HG02981 (cell line): ENCODE measurements around the gene PCK2.

ENCODE experiments used
- ATAC-seq: cut with Tn5 transposase; IDR thresholded peaks from one replicate; pipeline ENCODE4 v1.9.1; 2021; ENCODE audit warnings: mild to moderate bottlenecking, moderate library complexity; ENCODE audit not compliant: unreplicated experiment

Gene PCK2

DNA sequence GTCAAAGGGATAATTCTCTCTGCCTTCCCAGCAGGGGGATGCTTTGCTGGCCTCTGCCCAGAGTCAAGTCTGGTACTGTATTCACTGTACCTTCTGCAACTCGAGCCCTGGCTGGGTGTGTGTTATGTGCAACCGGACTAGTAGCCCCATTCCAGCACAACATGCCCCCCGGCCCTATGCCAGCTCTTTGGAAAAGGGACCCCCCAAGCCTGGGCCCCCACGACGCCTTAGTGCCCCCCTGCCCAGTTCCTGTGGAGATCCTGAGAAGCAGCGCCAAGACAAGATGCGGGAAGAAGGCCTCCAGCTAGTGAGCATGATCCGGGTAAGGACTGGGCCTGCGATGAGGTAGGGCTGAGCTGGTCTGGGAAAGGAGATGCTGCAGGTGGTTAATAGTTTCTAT lies 56.5 kb downstream of the PCK2 start:
- ATAC-seq = no peak

DNA sequence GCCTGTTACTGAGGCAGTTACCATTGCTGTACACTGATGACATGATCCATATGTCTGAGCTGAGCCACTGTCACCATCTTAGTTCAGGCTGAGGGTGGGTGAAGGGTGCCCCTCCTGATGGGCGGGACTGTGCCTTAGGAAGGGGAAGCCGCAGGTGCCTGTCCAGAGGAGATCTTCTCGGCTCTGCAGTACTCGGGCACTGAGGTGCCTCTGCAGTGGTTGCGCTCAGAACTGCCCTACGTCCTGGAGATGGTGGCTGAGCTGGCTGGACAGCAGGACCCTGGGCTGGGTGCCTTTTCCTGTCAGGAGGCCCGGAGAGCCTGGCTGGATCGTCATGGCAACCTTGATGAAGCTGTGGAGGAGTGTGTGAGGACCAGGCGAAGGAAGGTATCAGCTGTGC lies 56.9 kb downstream of the PCK2 start:
- no peak for ATAC-seq

DNA sequence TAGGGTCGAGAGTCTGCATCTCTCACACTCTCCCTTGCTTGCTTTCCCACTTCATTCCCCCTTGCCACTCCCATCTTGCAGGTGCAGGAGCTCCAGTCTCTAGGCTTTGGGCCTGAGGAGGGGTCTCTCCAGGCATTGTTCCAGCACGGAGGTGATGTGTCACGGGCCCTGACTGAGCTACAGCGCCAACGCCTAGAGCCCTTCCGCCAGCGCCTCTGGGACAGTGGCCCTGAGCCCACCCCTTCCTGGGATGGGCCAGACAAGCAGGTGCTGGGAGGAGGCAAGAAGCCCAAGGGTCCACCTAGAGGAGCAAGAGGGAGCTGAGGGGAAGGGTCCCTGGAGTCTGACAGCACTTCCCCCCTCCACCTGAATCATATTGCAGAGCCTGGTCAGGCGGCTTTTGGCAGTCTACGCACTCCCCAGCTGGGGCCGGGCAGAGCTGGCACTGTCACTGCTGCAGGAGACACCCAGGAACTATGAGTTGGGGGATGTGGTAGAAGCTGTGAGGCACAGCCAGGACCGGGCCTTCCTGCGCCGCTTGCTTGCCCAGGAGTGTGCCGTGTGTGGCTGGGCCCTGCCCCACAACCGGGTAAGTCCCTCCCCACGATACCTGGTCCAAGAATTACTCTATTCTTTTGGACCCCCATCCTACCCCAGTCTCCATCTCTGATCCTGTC lies 57.4 kb downstream of the PCK2 start:
- no peak for ATAC-seq
